Left renal pelvis (tissue), 4 donors: Measurements from ENCODE around the gene LCN2. TPM values are rescaled to one million over a fixed set of nuclear protein-coding genes. Genes with fewer than 3 reads are reported as not detected.
"Not testable (repeated sequence)": the region's sequence is repeated elsewhere in the genome, so short reads cannot be mapped to it uniquely, and the experiment has no call there.

Source experiments
- DNase-seq, 4 donors: peaks; one replicate each; pipeline ENCODE4 v3.0.0-alpha.2; 2013; ENCODE audit warnings: low read depth in 4 of 4, low spot score in 3 of 4
- polyA plus RNA-seq, 4 donors: library from polyadenylated mRNA; unstranded; fragments of 120-200 nt; gene quantifications; one replicate each; pipeline ENCODE4 v1.2.1, GENCODE V29; 2013; ENCODE audit not compliant: insufficient read length in 4 of 4

LCN2 gene
- polyA plus RNA-seq, 4 donors: 0.80 to 4.6 (median 1.3) TPM; not detected in 1

- DNase-seq: peak in 3 of 4 donors; percentile 64 to 77 (median 72)
Measured at GRCh38 chr9:128127568-128127989, 21.7 kb upstream of the LCN2 start, which contains the start of gene PTGES2. PTGES2 (minus strand) TSS chr9:128127729; CDS start chr9:128127717, 12 bp downstream.

GRCh38 chr9:128127990-128128835 lies 21.0 kb upstream of the LCN2 start:
- peak; percentile 88 to 92 (median 88) for DNase-seq

GRCh38 chr9:128128836-128129590 lies 20.2 kb upstream of the LCN2 start:
- no peak for DNase-seq

DNA sequence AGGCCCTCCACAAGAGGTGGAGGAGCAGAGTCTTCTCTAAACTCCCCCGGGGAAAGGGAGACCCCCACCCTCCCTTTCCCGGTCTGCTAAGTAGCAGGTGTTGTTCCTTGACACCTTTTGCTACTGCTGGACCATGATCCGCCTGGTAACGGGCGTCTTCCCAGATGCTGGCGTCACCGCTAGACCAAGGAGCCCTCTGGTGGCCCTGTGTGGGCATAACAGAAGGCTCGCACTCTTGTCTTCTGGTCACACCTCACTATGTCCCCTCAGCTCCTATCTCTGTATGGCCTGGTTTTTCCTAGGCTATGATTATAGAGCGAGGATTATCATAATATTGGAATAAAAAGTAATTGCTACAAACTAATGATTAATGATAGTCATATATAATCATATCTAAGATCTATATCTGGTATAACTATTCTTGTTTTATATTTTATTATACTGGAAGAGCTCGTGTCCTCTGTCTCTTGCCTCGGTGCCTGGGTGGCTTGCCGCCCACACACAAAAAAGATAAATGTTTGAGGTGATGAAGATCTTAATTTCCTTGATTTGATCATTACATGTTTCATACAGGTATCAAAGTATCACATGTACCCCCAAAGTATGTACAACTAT lies 19.2 kb upstream of the LCN2 start:
- not testable (repeated sequence) for DNase-seq

GRCh38 chr9:128130651-128131050 lies 18.6 kb upstream of the LCN2 start:
- not testable (repeated sequence) for DNase-seq

DNA sequence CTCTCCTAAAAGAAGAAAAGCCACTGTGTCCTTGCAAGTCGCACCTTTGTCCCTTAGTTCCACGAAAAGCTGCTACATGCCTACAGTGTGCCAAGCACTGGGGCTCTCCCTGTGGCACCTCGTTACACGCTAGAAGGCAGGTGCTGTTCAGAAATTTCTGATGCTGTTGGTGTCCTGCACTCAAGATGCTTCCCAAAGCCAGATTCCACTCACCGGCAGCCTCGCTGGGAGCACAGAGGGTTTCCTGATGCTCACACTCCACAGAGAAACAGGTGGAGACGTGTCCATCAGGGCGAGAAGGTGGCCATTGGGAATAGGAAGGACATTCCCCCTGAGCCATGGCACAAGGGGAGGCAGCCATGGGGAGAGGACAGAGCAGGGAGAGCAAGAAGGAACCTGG lies 17.9 kb upstream of the LCN2 start:
- not testable (repeated sequence) for DNase-seq

DNA sequence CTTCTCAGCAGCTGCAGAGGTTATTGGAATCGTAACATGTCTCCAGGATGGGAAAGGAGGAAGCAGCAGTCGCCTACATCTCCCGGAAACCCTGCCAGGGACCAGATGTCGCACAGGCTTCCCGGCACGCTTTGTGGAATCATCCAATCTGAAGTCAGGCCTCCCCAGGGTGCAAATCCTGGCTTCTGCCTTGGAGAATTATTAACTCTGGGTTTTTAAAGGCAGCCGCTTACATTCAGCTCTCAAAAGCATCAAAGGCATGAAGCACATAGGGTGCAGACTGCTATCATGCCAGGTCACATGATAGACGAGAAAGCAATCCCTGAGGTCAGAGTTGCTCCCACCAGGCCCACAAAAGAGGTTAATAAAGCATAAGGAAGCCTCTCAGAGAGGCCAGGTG lies 17.1 kb upstream of the LCN2 start:
- DNase-seq: not testable (repeated sequence)

- DNase-seq: not testable (repeated sequence)
Measured at GRCh38 chr9:128135561-128135960, 13.7 kb upstream of the LCN2 start.

GRCh38 chr9:128136816-128137793 lies 12.1 kb upstream of the LCN2 start:
- DNase-seq: no peak

DNA sequence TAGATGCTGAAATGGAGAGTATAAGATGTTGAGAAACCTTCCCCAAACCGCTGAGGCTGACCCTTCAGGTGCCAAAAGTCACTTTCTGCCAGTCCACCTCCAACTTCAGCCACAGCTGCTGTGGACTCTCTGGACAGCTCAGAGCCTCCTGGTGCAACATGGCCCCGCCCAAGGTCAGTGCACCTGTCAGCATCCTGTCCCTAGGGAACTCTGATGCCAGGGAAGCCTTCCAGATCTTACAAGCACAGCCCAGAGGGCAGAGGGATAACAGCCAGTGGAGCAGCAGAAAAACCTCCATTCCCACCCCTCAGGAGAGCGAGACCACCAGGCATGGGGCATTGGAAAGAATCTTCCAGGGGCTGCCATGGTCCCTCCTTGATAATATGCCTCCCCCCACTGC lies 11.3 kb upstream of the LCN2 start:
- no peak for DNase-seq

DNA sequence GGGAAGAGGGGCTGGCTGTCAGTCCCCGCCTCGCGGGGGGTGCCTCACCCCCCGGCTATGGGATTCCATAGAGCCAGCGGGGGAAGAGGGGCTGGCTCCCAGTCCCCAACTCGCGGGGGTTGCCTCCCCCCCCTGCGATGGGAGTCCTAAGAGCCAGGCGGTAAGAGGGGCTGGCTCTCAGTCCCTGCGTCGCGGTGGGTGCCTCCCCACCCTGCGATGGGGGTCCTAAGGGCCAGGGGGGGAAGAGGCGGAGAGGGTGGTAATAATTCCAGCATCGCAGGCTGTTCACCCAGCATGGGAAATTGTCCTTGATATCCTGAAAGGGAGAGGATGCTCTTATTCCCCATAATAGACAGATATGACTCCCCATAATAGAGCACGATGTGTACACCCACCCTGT lies 9.6 kb upstream of the LCN2 start:
- DNase-seq: no peak

- no peak for DNase-seq
Measured at GRCh38 chr9:128141604-128142003, 7.6 kb upstream of the LCN2 start.

GRCh38 chr9:128142061-128142460 lies 7.2 kb upstream of the LCN2 start:
- no peak for DNase-seq

DNA sequence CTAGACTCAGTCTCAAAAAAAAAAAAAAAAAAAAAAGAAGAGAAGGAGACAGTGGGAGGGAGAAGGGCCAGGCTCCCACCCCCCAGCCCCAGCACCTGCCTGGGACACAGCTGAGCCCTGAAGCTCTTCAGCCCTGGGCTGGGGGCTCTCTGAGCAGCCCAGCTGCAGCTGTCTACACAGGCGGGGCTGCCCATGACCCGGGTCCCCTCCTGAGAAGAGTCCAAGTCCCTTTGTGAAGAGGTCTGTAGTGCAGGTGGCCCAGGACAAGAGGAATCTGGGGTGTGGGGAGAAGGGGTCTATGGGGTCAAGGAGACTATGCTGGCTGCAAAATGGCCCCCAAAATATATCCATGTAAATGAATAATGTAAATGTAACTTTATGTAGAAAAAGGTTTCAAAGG lies 6.7 kb upstream of the LCN2 start:
- DNase-seq: no peak

DNA sequence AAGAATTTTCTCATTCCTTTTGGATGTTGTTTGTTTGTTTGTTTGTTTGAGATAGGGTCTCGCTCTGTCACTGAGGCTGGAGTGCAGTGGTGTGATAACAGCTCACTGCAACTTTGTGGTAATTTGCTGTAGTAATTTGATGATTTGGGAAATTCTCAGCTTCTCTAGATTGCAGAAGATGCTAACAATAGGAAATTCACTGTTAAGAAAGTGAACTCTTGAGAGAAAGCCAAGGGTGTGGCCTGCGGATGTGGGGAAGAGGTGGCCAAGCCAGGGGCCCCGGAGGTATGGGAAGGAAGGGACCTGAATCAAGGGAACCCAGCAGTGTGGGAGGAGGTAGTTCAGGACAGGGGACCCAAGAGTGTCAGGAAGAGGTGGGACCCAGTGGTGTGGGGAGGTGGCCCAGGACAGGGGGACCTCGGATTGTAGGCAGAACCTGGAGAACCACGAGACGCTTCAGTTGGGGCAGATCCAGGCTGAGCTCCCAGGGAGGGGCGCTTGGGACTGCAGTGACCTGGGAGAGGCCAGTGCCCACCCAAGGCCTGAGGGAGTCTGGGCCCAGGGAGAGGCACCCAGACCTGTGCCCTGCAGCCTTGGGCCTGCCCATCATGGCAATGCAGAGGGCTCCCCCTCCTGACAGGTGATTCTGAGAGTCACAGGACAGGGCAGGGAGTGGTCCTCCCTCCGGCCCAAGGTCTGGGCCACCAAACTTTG lies 5.6 kb upstream of the LCN2 start:
- DNase-seq: no peak

DNA sequence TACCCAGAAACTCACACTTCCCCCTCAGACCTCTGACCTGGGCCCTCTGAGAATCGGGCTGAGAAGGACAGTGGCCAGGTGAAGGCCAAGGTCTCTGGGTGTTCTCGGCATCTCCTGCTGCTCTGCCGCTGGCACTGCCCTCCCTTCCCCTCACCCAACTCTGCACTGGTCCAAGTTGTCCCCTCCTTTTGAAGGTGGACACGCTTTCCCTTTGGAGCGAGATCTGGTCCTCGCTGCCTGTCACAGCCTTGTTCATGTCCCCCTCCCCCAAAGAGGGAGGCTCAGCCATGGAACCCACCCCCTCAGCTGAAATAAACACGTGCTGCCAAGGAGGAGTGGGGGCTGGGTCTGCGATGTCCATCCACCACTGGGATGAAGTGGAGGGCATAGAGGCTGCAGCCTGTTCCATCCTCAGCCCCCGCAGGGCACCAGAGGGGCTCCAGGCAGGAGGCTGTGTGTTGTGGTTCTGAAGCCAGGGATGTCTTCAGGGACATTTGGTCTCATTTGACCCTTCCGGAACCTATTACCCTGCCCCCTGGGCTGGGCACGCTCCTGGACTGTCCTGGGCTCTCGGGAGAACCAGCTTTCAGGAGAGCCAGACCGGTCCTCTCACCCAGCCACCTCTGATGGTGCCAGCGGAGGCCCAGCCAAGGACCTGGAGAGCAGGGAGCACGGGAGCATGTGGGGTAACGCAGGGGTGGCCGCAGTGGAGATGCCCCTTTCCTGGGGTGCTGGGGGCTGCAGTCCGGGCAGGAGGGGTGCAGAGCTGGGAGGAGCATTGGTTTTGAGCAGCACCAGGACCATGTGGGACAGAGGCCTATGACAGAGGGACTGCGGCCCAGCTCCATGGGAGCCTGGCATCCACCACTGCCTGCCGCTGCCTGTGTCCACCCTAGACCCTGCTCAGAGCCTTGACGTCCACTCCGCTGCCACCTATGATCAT lies 4.7 kb upstream of the LCN2 start:
- DNase-seq: no peak

DNA sequence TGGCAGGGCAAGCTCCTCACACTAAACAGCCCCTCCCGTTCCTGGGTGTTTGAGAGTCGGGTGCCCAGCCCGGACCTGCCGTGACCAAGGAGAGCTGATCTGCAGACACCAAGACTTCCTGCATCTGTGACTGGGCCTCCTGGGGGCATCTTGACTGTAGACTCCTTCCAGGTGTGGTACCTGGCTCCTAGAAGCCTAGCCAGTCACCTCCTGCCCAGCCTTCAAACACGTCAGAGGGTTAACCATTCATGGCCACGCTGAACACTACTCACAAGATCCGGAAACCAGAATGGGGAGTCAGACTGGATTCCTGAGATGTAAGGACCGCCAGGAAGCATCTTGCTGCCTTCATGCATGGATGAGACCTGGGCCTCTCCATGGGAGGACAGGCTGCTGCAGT lies 3.7 kb upstream of the LCN2 start:
- peak in 2 of 4 donors; percentile 32 to 56 for DNase-seq

GRCh38 chr9:128145951-128146351 lies 3.3 kb upstream of the LCN2 start:
- no peak for DNase-seq
